ENCODE data around the gene ULBP3. TPM values are rescaled to one million over a fixed set of nuclear protein-coding genes. Genes with fewer than 3 reads are reported as not detected.

ULBP3 gene
- total and polyA plus RNA-seq, 4 donors, result 5.2 to 6.9 (median 5.6) TPM

GRCh38 chr6:150099546-150099945, 30.6 kb upstream of the ULBP3 start:
- no peaks in the 10 kb centered on the region for H3K36me3 ChIP-seq (ENCODE audit: control insufficient read depth, insufficient read depth, low read length)
- no peak for DNase-seq (ENCODE audit: low read depth in 4 of 6, low spot score in 6 of 6)
- WGBS (ENCODE audit: insufficient coverage), result 86% methylated on average over 6 of the region's 8 CpGs

GRCh38 chr6:150098155-150098554, 29.2 kb upstream of the ULBP3 start:
- no peak overlapping the region for H3K4me3 ChIP-seq (ENCODE audit: low read depth, low read length)
- no peaks in the 10 kb centered on the region for H3K36me3 ChIP-seq (ENCODE audit: control insufficient read depth, insufficient read depth, low read length)
- no peak overlapping the region for H3K27ac ChIP-seq (ENCODE audit: low read depth, low read length)
- no peak for DNase-seq (ENCODE audit: low read depth in 4 of 6, low spot score in 6 of 6)
- peaks cover 12% of the 10 kb centered on the region for H3K4me1 ChIP-seq (ENCODE audit: control insufficient read depth, insufficient read depth, low read length)
- no peaks in the 10 kb centered on the region for H3K27me3 ChIP-seq (ENCODE audit: control insufficient read depth, insufficient read depth, low read length)
- WGBS (ENCODE audit: insufficient coverage), result 94% methylated on average over 9 of the region's 10 CpGs
- no peaks in the 10 kb centered on the region for H3K9me3 ChIP-seq (ENCODE audit: control insufficient read depth, insufficient read depth, low read length)

More at GRCh38 chr6:150099546-150099945, 30.6 kb upstream of the ULBP3 start:
- H3K4me3 ChIP-seq (ENCODE audit: low read depth, low read length), result no peak overlapping the region
- H3K27me3 ChIP-seq (ENCODE audit: control insufficient read depth, insufficient read depth, low read length), result no peaks in the 10 kb centered on the region
- H3K27ac ChIP-seq (ENCODE audit: low read depth, low read length), result no peak overlapping the region
- H3K4me1 ChIP-seq (ENCODE audit: control insufficient read depth, insufficient read depth, low read length), result no peaks in the 10 kb centered on the region
- H3K9me3 ChIP-seq (ENCODE audit: control insufficient read depth, insufficient read depth, low read length), result no peaks in the 10 kb centered on the region

GRCh38 chr6:150093397-150093796, 24.5 kb upstream of the ULBP3 start:
- peaks cover 26% of the 10 kb centered on the region for H3K4me1 ChIP-seq (ENCODE audit: control insufficient read depth, insufficient read depth, low read length)
- DNase-seq (ENCODE audit: low read depth in 4 of 6, low spot score in 6 of 6), result peak in 1 of 6 donors; percentile 74
- no peaks in the 10 kb centered on the region for H3K36me3 ChIP-seq (ENCODE audit: control insufficient read depth, insufficient read depth, low read length)
- 44% methylated on average over 3 of the region's 6 CpGs for WGBS (ENCODE audit: insufficient coverage)
- H3K27me3 ChIP-seq (ENCODE audit: control insufficient read depth, insufficient read depth, low read length), result peaks cover 2% of the 10 kb centered on the region
- H3K4me3 ChIP-seq (ENCODE audit: low read depth, low read length), result no peak overlapping the region
- no peaks in the 10 kb centered on the region for H3K9me3 ChIP-seq (ENCODE audit: control insufficient read depth, insufficient read depth, low read length)
- peak overlapping the region; percentile 3 for H3K27ac ChIP-seq (ENCODE audit: low read depth, low read length)

- DNase-seq (ENCODE audit: low read depth in 4 of 6, low spot score in 6 of 6), result peak in 2 of 6 donors; percentile 70 to 83
- 49% methylated on average over 2 of the region's 4 CpGs for WGBS (ENCODE audit: insufficient coverage)
- H3K36me3 ChIP-seq (ENCODE audit: control insufficient read depth, insufficient read depth, low read length), result no peaks in the 10 kb centered on the region
- peaks cover 26% of the 10 kb centered on the region for H3K4me1 ChIP-seq (ENCODE audit: control insufficient read depth, insufficient read depth, low read length)
- H3K27ac ChIP-seq (ENCODE audit: low read depth, low read length), result no peak overlapping the region
- H3K27me3 ChIP-seq (ENCODE audit: control insufficient read depth, insufficient read depth, low read length), result peaks cover 2% of the 10 kb centered on the region
- H3K9me3 ChIP-seq (ENCODE audit: control insufficient read depth, insufficient read depth, low read length), result no peaks in the 10 kb centered on the region
- no peak overlapping the region for H3K4me3 ChIP-seq (ENCODE audit: low read depth, low read length)
These were observed 22.6 kb upstream of the ULBP3 start for GRCh38 chr6:150091476-150091875.

GRCh38 chr6:150090328-150090727, 21.4 kb upstream of the ULBP3 start:
- no CpG with 5 or more reads among the region's 3 CpGs for WGBS (ENCODE audit: insufficient coverage)
- H3K27me3 ChIP-seq (ENCODE audit: control insufficient read depth, insufficient read depth, low read length), result peaks cover 2% of the 10 kb centered on the region
- peaks cover 26% of the 10 kb centered on the region for H3K4me1 ChIP-seq (ENCODE audit: control insufficient read depth, insufficient read depth, low read length)
- no peaks in the 10 kb centered on the region for H3K9me3 ChIP-seq (ENCODE audit: control insufficient read depth, insufficient read depth, low read length)
- H3K4me3 ChIP-seq (ENCODE audit: low read depth, low read length), result no peak overlapping the region
- H3K27ac ChIP-seq (ENCODE audit: low read depth, low read length), result no peak overlapping the region
- no peak for DNase-seq (ENCODE audit: low read depth in 4 of 6, low spot score in 6 of 6)
- H3K36me3 ChIP-seq (ENCODE audit: control insufficient read depth, insufficient read depth, low read length), result no peaks in the 10 kb centered on the region

- H3K9me3 ChIP-seq (ENCODE audit: control insufficient read depth, insufficient read depth, low read length), result no peaks in the 10 kb centered on the region
- no peak for DNase-seq (ENCODE audit: low read depth in 4 of 6, low spot score in 6 of 6)
- H3K27me3 ChIP-seq (ENCODE audit: control insufficient read depth, insufficient read depth, low read length), result peaks cover 2% of the 10 kb centered on the region
- no peaks in the 10 kb centered on the region for H3K36me3 ChIP-seq (ENCODE audit: control insufficient read depth, insufficient read depth, low read length)
- H3K4me1 ChIP-seq (ENCODE audit: control insufficient read depth, insufficient read depth, low read length), result peaks cover 19% of the 10 kb centered on the region
- 73% methylated on average over 9 of the region's 12 CpGs for WGBS (ENCODE audit: insufficient coverage)
- H3K4me3 ChIP-seq (ENCODE audit: low read depth, low read length), result no peak overlapping the region
- H3K27ac ChIP-seq (ENCODE audit: low read depth, low read length), result no peak overlapping the region
These were observed 19.7 kb upstream of the ULBP3 start for GRCh38 chr6:150088481-150089154.

- Histone ChIP-seq H3K4me3 (ENCODE audit: low read depth, low read length) (no peak overlapping the region), H3K27ac (ENCODE audit: low read depth, low read length) (no peak overlapping the region), H3K36me3 (ENCODE audit: control insufficient read depth, insufficient read depth, low read length) (no peaks in the 10 kb centered on the region), H3K9me3 (ENCODE audit: control insufficient read depth, insufficient read depth, low read length) (no peaks in the 10 kb centered on the region), H3K4me1 (ENCODE audit: control insufficient read depth, insufficient read depth, low read length) (peaks cover 12% of the 10 kb centered on the region), H3K27me3 (ENCODE audit: control insufficient read depth, insufficient read depth, low read length) (peaks cover 2% of the 10 kb centered on the region)
- 67% methylated on average over 1 of the region's 1 CpG for WGBS (ENCODE audit: insufficient coverage)
- no peak for DNase-seq (ENCODE audit: low read depth in 4 of 6, low spot score in 6 of 6)
These were observed 18.4 kb upstream of the ULBP3 start for GRCh38 chr6:150087336-150087735.

GRCh38 chr6:150086026-150086425, 17.1 kb upstream of the ULBP3 start:
- Histone ChIP-seq H3K36me3 (ENCODE audit: control insufficient read depth, insufficient read depth, low read length) (no peaks in the 10 kb centered on the region), H3K9me3 (ENCODE audit: control insufficient read depth, insufficient read depth, low read length) (no peaks in the 10 kb centered on the region), H3K27ac (ENCODE audit: low read depth, low read length) (no peak overlapping the region), H3K27me3 (ENCODE audit: control insufficient read depth, insufficient read depth, low read length) (peaks cover 2% of the 10 kb centered on the region), H3K4me1 (ENCODE audit: control insufficient read depth, insufficient read depth, low read length) (peaks cover 8% of the 10 kb centered on the region), H3K4me3 (ENCODE audit: low read depth, low read length) (no peak overlapping the region)
- DNase-seq (ENCODE audit: low read depth in 4 of 6, low spot score in 6 of 6), result no peak
- 88% methylated on average over 5 of the region's 7 CpGs for WGBS (ENCODE audit: insufficient coverage)

GRCh38 chr6:150084426-150084825, 15.5 kb upstream of the ULBP3 start:
- no peak overlapping the region for H3K4me3 ChIP-seq (ENCODE audit: low read depth, low read length)
- H3K4me1 ChIP-seq (ENCODE audit: control insufficient read depth, insufficient read depth, low read length), result peaks cover 8% of the 10 kb centered on the region
- no peaks in the 10 kb centered on the region for H3K9me3 ChIP-seq (ENCODE audit: control insufficient read depth, insufficient read depth, low read length)
- 94% methylated on average over 5 of the region's 7 CpGs for WGBS (ENCODE audit: insufficient coverage)
- no peak overlapping the region for H3K27ac ChIP-seq (ENCODE audit: low read depth, low read length)
- no peak for DNase-seq (ENCODE audit: low read depth in 4 of 6, low spot score in 6 of 6)
- no peaks in the 10 kb centered on the region for H3K36me3 ChIP-seq (ENCODE audit: control insufficient read depth, insufficient read depth, low read length)
- H3K27me3 ChIP-seq (ENCODE audit: control insufficient read depth, insufficient read depth, low read length), result peaks cover under 1% of the 10 kb centered on the region

- Histone ChIP-seq H3K36me3 (ENCODE audit: control insufficient read depth, insufficient read depth, low read length) (no peaks in the 10 kb centered on the region), H3K9me3 (ENCODE audit: control insufficient read depth, insufficient read depth, low read length) (no peaks in the 10 kb centered on the region), H3K4me3 (ENCODE audit: low read depth, low read length) (no peak overlapping the region), H3K27ac (ENCODE audit: low read depth, low read length) (no peak overlapping the region), H3K4me1 (ENCODE audit: control insufficient read depth, insufficient read depth, low read length) (peaks cover 6% of the 10 kb centered on the region), H3K27me3 (ENCODE audit: control insufficient read depth, insufficient read depth, low read length) (no peaks in the 10 kb centered on the region)
- no peak for DNase-seq (ENCODE audit: low read depth in 4 of 6, low spot score in 6 of 6)
- 100% methylated on average over 2 of the region's 3 CpGs for WGBS (ENCODE audit: insufficient coverage)
These were observed 14.9 kb upstream of the ULBP3 start for GRCh38 chr6:150083839-150084238.

Data from spinal cord (tissue), 10 donors.